Panc1 (cell line): ENCODE data around the gene WSB1.

ENCODE experiments used
- SIN3A ChIP-seq: IDR thresholded peaks from 2 replicates; pipeline ENCODE4 v1.6.1; 2012; ENCODE audit warnings: low read depth, mild to moderate bottlenecking, low read length, moderate library complexity, borderline replicate concordance; ENCODE audit not compliant: insufficient read depth
- TF ChIP-seq, protein P1 (sequence below): fragments of 450-650 bp; IDR thresholded peaks from 2 replicates; pipeline ENCODE4 v1.5.1; 2017; ENCODE audit warnings: mild to moderate bottlenecking

- TF ChIP-seq, protein P1, sequence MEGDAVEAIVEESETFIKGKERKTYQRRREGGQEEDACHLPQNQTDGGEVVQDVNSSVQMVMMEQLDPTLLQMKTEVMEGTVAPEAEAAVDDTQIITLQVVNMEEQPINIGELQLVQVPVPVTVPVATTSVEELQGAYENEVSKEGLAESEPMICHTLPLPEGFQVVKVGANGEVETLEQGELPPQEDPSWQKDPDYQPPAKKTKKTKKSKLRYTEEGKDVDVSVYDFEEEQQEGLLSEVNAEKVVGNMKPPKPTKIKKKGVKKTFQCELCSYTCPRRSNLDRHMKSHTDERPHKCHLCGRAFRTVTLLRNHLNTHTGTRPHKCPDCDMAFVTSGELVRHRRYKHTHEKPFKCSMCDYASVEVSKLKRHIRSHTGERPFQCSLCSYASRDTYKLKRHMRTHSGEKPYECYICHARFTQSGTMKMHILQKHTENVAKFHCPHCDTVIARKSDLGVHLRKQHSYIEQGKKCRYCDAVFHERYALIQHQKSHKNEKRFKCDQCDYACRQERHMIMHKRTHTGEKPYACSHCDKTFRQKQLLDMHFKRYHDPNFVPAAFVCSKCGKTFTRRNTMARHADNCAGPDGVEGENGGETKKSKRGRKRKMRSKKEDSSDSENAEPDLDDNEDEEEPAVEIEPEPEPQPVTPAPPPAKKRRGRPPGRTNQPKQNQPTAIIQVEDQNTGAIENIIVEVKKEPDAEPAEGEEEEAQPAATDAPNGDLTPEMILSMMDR: no peak
- TF ChIP-seq SIN3A: no peak
Measured at GRCh38 chr17:27247958-27248342, 46.0 kb upstream of the WSB1 start.
